NCI-H187 (cell line): ENCODE results near the gene CIITA.
A peak's percentile ranks its signal among the peaks of the same experiment; 100 is the strongest.
"Not testable (repeated sequence)": the region's sequence is repeated elsewhere in the genome, so short reads cannot be mapped to it uniquely, and the experiment has no call there.

Experiments used
- DNase-seq, 2 experiments: peaks; one replicate each; lab custom pipeline; 2025; lab: John Stamatoyannopoulos, UW

CIITA gene

DNA sequence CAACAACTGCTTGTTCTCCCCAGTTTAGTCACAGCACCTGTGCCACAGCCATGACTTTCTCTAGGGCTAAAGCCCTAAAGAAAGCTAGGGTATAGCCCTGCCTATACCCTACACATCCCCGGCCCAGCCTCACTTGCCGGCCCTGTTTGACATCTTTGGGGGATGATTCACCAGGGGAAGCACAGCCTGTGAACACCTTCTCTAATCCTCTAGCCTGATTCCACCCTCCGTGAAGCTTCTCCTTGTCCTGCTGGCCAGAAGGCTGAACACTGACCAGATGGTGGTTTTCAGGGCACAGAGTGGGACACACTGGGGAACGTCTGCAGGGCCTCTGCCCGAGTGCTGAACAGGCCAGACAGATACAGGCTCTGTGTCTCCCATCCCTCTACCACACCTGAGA lies 73.4 kb downstream of the CIITA start:
- no peak for DNase-seq

DNA sequence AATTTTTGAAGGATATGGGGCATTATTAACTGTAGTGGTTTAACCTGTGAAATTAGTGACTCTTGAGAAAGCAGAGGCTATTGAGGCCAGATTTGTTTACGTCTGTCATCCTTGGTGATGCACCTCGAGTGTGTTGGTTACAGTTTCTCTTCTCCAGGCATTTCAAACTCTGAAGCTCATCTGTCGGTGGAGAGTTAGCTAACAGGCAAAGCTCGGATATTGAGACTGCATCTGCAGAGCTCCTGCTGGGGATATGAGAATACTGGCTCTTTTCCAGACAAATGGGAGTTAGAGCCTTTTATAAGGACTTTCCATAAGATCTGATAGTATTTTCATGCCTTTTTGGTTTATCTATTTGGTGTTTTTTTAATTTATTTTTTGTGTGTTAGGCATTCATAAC lies 74.0 kb downstream of the CIITA start:
- DNase-seq: no peak

DNA sequence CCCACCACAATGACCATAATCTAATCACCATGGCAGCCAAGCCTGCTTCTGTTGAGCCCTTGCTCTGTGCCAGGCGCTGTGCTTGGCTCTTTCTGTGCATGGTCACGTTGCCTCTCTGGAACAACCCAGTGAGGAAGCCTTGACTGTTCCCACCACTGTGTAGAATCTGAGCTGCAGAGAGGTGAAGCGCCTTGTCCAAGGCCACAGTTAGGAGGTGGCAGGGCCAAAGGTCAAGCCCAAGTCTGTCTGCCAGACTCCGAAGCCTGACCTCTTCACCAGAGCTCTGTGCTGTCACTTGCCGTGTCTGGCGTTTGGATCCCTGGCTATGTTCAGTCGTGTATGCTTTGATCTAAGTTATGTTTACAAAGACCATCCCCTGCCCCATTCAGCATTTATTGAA lies 77.9 kb downstream of the CIITA start:
- no peak for DNase-seq

DNA sequence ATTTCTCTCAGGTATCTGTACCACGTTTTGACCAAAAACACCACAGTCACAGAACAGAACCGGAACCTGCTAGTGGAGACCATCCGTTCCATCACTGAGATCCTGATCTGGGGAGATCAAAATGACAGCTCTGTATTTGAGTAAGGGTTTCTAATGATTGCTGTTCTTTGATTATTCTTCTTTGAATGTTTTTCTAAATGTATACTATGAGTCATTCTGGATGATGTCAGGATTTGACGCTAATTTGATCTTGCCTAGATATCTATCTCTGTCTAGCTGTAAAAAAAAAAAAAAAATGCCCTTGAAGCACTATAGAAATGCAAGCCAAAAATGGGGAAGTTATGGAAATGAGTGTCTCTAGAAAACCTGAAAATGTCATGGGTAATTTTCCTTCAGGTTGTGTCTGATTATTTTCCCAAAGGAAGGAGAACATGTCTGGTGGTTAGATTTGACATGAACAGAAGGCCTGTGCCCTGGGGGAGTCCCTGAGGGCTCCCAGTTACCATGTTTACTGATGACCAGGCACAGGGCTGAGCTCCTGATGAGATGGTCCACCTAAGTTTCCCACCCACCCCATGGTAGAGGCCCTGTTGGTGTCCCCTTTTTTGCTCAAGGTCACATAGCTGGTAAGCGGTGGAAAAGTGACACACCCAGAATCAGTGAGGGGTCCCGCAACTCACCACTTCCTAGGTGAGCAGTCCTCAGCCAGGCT lies 80.9 kb downstream of the CIITA start:
- no peak for DNase-seq

DNA sequence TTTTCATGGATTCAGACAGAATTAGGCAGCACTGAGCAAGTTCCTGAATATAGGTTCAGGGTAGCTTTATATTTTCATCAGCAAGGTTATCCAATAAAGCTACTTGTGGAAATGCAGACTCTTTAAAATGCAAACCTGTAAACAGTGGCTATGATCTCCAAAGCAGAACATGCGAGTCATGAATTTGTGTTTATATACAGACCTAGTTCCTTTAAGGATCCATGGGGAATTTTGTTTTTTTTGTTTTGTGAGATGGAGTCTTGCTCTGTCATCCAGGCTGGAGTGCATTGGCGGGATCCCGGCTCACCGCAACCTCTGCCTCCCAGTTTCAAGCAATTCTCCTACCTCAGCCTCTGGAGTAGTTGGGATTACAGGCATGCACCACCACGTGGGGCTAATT lies 82.2 kb downstream of the CIITA start:
- no peak for DNase-seq

DNA sequence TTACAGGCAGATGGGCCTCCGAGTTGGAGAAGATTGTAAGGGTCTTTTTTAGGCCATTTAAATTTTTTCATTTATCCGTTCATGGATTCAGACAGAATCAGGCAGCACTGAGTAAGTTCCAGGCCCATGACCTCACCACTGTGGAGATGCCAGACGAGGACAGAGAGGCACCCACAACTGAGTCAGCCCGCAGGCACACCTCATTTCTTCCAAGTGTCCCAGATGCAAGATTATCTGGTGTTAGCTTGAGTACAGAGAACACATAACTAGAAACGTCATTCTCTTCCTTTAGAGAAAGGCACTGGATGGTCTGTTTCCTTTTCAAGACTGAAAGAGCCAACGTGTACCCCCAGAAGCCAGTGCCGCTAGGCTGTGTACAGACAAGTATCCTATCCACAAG lies 84.2 kb downstream of the CIITA start:
- no peak for DNase-seq

DNA sequence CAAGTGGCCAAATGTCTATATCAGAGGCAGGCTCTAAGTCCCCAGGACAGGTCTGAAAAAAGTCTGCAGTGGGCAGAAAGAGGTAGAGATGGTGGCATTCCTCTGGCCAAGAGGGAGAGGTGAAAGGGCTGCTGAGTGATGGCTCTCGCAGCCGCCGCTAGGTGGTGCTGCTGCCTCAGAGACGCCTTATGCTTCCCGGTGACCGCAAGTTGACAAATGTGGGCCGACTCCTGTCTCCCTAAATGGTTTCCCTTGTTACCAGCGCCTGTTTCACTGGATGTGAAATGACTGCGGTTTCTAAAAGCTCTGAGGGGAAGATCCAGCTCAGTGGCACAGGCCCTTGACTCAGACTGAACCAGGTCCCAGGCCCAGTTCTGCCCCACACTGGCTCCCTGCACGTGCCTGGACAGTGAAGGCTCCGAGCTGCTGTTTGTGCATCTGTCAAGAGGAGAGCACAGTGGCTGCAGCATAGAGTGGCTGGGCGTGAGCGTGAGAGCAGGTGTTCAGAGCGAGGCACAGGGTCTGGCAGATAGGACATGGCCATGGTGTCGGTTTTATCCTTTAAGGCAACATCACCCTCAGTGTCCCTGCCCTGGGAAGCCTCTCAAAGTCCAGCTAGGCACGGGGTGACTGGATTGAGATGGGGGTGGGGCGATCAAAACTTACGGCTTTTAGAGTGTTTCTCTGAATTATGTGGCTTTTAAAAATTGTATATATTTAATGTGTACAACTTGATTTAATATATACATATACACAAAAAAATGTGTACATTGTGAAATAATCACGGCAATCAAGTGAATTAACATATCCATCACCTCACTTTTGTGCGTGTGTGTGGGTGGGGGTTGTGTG lies 87.3 kb downstream of the CIITA start:
- peak; percentile 46 to 81 for DNase-seq

DNA sequence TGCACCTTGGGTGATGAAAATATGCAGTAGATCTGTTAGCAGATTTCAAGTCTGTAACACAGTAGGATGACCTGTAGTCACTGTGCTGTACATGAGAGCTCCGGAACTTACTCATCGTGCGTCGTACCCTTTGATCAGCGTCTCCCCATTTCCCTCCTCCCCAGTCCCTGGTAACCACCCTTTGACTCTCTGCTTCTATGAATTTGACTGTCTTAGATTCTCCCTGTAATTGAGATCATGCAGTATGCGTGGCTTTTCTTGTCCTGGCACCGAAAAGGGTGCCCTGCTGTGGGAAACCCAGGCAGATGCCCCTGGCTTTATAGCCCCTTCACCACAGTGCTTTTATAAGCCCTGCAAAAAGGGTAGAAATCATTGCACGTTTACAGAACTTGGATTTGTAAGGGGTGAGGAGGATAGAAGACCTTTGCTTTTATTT lies 87.9 kb downstream of the CIITA start:
- DNase-seq: no peak

DNA sequence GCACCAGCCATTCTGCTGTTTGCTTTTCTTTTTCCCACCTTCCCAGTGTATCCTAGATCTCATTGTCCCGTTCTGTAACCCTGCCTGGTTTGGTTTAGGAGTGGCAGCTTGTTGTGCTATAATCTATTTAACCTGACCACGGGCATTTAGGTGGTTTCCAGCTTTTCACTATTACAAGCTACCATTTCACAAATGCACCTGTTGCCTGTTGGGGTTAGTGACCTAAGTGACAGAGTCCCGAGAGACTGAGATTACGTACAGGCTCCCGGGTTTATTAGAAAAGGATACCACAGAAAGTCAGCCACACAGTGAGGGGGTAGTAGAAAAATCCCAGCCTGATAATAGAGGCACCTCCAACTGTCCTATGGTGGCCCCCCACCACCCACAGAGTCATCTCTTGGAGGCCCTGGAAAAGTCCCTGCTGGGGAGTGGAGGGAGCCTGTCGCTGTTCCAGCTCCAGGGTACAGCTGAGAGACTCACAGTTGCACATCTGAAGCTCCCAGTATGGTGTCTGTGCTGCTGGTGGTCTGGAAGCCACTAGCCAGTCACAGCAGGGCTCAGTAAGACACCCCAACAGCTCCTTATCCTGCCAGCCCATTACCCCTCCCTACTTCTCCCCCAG lies 88.5 kb downstream of the CIITA start:
- DNase-seq: no peak

DNA sequence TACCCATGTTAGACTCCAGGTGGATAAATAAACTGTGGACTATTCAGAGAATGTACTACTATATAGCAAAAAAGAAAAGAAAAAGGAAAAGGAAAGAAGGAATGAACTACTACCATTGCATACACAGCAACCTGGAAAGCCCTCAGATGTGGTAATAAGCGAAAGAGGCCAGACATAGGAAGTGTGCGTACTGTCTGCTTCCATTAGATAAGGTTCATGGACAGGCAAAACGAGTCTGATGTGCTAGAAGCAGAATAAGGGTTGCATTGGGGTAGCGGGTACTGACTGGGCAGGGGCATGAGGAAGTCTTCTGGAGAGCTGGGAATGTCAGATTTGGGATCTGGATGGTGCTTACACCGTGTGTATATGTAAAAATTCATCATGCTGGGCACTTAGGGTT lies 89.1 kb downstream of the CIITA start:
- no peak for DNase-seq

DNA sequence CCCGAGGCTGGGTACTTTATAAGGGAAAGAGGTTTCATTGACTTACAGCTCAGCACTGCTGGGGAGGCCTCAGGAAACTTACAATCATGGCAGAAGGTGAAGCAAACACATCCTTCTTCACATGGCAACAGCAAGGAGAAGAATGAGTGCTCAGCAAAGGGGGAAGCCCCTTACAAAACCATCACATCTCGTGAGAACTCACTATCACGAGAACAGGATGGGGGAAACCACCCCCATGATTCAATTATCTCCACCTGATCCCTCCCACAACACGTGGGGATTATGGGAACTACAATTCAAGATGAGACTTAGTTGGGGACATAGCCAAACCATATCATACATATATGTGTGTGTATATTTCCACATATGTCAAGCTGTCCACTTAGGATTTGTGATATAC lies 89.6 kb downstream of the CIITA start:
- not testable (repeated sequence) for DNase-seq

DNA sequence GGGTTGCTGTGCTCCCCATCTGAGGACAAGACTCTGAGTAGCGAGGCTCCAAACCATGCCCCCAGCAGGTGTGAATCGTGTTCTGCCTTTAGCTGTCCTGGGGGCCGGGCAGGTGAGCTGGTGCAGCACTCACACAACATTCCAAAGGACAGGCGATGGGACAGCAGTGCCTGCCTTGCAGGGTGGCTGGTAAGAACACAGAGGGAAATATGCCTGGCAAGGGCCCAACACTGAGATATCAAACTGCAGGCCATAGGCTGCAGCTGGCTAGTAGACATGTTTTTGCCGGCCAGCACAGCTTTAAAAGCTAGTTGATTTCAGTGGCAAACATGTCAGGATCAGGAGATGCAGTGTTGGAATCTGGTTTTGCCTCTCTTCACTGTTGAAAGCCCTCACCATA lies 91.0 kb downstream of the CIITA start:
- DNase-seq: no peak

DNA sequence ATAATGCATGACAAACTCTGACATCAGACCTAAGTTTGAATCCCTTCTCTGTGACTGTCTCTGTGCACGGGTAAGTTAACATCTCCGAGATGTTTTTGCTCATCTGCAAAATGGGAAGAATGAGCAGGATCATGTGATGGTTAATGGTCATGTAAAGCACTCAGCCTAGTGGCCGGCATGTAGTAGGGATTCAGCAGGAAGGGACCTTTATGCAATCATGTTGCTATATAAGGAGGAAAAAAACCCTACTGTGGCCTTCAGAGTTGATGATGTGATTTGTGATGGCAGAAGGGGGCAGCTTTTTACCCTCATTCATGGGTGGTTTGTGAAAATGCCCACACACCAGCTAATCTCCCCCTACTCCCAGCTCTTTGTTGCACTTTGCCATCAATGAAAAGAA lies 91.5 kb downstream of the CIITA start:
- no peak for DNase-seq

DNA sequence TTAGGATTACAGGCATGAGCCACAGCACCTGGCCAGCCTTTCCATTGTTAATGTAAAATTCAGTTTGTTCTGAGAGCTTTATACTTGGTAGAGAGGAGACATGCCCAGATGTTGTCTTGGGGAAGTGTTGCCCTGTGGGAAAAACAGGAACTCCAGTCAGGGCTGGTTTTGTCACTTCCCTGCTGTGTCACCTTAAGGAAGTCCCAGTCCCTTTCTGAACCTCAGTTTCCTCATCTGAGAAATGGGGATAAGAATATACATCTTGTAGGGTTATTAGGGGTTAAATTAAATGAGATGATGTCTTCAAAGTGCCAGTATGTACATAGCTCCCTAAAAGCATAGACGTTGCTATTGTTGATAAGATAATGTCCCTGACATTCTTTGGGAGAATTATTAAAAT lies 92.6 kb downstream of the CIITA start:
- DNase-seq: no peak

DNA sequence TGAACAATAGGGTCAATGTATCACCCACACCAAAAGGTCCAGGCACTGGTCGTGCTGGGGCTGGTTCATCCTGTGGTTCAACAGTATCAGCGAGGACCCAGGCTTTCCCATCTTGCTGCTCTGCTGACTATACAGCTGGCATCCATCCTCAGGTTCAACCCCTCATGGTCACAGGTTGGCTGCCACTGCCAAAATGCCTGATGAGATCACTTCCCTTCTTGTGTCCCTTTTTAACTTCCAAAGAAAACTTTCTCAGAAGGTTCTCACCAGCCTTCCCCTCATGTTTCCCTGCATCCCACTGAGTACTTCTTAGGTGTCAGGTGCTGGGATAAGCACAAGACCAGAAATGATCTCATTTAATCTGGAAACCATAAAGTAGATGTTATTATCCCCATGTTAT lies 93.1 kb downstream of the CIITA start:
- DNase-seq: no peak

DNA sequence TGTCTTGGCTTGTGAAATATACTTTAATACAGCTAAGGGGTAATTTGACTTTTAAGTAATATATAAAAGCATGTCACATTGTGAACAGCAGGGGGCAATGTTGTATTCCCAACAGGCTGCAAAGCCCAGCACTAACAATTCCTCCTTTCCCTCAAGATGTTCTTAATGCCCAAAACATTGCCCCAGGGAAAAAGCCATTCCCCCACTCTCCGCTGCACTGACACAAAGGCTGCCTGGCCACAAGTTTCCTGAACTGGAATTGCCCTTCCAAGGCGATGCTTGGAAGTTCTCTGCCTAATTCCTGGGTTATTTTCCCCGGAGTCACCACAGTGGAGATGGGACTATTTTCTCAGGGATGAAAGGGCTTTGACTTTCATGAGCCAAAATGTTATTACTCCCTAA lies 94.6 kb downstream of the CIITA start:
- peak; percentile 22 to 32 for DNase-seq

DNA sequence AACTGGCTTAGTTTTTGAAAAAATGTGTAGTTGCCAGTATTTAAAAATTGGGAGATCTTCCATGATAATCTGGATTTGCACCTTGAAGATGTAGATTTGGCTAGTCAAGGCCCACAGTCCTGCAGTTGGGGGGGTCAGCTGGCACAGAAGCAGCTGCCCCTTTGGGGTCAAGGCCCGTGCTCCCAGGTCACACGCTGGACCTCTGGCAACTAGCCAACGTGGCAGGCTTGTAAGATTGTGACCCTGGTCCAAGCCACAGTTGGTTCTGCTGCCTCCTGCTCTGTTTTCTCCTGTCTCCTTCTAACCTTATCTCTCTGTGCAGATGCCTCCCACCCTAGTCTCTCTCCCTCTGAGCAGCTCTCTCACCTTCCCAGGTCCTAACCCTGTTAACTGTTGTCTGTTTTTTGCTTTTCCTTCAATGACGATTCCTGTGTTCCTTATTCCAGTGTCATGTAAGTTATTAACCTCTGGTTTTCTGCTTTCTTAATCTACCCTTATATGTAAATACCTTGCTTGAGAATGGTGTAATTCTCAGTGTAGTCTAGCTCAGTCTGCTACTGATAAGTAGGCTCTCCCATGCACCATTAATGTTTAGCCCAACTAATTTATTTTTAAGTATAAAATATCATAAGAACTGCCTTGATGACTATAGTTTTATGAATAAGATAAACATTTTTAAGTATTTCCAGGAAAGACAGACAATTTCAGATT lies 95.3 kb downstream of the CIITA start:
- no peak for DNase-seq

DNA sequence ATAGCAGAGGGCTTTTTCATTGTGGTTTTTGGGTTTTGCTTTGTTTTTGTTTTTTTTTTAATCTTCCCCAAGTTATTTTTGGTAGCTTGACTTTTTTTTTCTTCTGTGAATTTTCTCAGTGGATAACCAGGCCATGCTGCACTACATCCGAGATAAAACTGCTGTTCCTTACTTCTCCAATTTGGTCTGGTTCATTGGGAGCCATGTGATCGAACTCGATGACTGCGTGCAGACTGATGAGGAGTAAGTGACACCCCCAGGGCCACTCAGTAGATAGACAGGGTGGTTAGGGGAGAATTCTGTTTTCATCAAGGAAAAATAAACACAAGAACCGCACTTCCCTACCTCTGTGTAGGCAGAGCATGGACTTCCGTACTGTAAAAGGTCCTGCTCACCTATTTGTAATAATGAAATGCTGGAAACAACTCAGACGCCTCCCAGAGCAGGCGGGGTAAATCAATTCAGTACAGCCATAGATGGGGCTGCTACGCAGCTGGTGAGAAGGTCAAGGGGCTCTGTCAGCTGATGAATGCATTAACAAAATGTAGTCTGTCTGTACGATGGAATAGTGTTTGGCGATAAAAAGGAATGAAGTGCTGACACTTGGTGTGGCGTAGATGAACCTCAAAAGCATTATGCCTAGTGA lies 95.9 kb downstream of the CIITA start:
- DNase-seq: no peak

DNA sequence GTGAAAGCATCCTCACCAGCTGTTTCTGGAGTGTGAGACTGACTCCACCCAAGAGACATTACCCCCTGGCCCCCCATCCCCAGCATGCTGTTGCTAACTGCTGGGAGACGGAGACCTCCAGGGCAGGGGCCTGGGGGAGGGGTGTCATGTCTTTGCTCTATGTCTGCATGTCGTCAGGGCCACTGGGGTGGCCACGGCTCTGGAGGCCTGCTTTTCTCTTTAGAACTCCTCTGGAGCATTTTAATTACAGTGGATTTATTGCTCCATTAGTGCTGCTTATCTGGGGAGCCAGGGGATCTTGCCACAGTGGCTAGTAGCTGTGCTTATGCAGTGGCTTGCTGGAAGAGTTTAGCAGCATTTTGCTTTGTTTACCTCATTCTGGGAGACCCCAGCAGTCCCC lies 99.6 kb downstream of the CIITA start:
- no peak for DNase-seq

DNA sequence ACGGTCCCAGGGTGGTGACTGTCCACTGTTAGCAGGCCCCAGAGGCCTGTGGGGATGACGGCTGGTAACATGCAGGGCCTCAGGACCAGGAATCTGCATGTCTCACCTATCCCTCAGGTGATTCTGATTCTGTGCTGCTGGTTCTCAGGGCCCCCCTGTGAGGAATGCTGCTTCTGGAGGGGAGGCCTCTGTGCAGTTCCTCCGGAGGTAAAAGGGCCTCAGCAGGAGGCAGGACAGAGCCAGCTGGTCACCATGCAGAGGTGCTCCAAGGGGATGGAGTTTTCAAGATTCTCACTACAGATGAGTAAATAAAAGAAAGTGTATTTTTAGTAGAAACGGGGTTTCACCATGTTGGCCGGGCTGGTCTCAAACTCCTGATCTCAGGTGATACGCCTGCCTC lies 101.1 kb downstream of the CIITA start:
- no peak for DNase-seq

DNA sequence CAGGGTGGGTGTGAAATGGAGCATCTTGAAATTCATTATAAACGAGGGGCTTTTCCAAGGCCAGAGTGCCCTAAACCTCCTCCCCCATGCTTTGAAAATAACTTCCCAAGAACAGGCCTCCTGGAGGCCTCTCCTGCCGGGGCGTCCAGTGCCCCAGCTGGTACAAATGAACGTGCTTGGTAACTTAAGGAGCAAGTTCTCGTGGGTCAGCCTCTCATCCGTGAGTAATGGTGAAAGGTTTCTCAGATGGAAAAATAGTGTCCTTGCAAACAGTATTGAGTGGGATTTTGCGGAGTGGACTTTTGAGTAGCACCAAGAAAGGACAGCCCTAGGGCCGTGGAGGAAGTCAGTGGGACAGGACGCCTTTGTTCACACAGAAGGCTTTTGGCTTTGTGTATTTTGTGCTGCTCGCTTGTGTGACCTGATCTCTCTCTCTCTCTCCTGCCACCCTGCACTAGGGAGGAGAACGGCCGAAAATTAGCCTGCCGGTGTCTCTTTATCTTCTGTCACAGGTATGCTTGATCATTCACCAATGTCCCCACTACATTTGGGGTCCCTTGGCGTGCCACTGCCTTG lies 102.0 kb downstream of the CIITA start:
- no peak for DNase-seq
